GM19395 (cell line): ENCODE data around the gene GRB2.
"Not testable (repeated sequence)": the region's sequence is repeated elsewhere in the genome, so short reads cannot be mapped to it uniquely, and the experiment has no call there.

Experiments
- ATAC-seq: cut with Tn5 transposase; IDR thresholded peaks from one replicate; pipeline ENCODE4 v1.9.1; 2021; ENCODE audit warnings: mild to moderate bottlenecking, moderate library complexity; ENCODE audit not compliant: unreplicated experiment

Gene GRB2

DNA sequence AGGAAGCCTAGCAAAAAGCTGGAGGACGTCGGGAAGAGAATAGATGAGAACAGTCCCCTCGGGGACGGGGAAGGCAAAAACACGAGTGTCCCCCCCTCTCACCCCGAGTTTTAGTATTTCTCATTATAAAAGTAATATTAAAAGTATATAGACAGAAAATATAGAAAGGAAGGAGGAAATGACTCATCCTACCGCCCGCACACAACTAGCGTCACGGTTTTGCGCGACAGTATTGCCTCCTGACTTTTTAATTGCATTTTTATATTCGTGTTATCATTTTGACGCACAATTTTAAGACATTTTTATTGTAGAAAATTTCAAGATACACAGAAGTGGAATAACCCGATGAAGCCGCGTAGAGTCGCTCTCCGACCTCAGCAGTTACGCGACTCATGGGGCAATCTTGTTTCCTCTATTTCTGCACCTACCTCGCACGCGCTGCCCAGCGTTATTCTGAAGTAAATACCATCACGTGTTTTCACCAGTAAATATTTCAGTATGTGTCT lies 115.6 kb downstream of the GRB2 start:
- peak; percentile 30 for ATAC-seq

- peak; percentile 93 for ATAC-seq
Observed at GRCh38 chr17:75289115-75289831, 116.2 kb downstream of the GRB2 start, which contains the start of gene SLC25A19. TSS of gene SLC25A19 (minus strand) at chr17:75289433. CDS start at chr17:75286764, 2,669 bp downstream.

DNA sequence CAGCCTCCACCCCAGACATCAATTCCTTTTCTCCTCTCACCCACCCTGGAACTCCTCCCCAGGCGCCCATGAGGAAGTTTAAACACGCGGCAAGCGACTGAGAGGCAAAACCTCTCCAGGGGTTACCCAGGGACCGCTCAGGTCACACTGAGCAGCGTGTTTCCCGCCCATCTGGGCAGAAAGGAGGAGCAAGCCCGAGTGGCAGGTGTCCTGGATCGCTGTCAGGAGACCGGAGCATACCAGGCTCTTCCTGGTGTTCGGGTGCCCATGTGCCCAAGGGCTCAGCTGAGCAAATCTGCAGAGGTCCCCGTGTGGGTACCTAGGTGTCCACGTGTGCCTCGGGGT lies 116.7 kb downstream of the GRB2 start:
- peak; percentile 16 for ATAC-seq

GRCh38 chr17:75288359-75288758 lies 117.1 kb downstream of the GRB2 start:
- no peak for ATAC-seq

GRCh38 chr17:75287221-75287620 lies 118.3 kb downstream of the GRB2 start:
- ATAC-seq = no peak

DNA sequence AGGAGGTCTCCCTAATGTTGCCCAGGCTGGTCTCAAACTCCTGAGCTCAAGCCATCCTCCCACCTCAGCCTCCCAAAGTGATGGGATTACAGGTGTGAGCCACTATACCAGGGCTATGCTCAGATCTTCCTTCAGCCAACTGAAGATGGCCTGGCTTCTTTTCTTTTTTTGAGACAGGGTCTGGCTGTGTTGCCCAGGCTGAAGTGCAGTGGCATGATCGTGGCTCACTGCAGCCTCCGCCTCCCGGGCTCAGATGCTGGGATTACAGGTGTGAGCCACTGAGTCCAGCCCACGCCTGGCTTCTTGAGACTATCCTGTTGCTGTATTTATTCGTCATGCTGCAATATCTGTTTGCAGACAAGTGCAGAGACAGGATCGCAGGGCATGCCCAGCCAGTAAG lies 120.4 kb downstream of the GRB2 start:
- ATAC-seq = no peak

DNA sequence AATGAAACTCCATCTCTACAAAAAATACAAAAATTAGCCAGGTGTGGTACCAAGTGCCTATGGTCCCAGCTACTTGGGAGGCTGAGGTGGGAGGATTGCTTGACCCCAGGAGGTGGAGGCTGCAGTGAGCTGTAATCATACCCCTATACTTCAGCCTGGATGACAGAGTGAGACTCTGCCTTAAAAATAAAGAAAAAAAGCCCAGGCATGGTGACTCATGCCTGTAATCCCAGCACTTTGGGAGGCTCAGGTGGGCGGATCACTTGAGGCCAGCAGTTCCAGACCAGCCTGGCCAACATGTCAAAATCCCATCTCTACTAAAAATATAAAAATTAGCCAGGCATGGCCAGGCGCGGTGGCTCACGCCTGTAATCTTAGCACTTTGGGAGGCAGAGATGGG lies 125.3 kb downstream of the GRB2 start:
- ATAC-seq = not testable (repeated sequence)

GRCh38 chr17:75277664-75278071 lies 127.8 kb downstream of the GRB2 start:
- no peak for ATAC-seq

- ATAC-seq = no peak
Observed at GRCh38 chr17:75273977-75274708, 131.3 kb downstream of the GRB2 start.

DNA sequence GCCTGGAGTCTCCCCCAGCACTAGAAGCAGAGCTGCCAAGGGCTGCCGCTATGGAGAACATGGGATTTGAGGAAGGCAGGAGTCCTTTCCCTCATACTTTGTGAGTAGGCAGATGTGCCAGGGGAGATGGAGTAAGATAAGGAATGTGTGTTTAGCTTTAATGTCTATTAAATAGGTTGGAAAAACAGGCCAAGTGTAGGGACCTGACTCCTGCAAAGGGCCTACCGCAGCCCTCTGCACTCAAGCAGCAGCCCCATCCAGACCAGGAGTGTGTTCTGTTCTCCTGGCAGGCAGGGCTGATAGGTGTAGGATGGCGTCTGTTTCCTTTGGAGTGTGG lies 132.7 kb downstream of the GRB2 start:
- ATAC-seq = no peak

- ATAC-seq = no peak
Observed at GRCh38 chr17:75271955-75272847, 133.3 kb downstream of the GRB2 start.

GRCh38 chr17:75271233-75271954 lies 134.1 kb downstream of the GRB2 start:
- peak; percentile 67 for ATAC-seq

DNA sequence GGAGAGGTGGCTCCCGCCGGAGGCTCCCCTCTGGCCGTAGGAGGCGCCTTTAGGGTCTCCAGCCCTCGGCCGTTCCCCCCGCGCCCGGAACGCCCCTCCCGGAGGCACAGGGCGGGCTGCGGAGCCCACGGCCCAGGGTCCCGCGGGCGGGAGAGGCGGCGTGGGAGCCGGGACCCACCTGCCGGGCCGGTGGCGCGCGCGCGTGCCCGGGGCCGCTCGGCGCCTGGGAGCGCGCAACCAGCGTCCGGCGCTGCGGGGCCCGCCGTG lies 134.6 kb downstream of the GRB2 start, which contains the start of gene MIF4GD:
Gene MIF4GD (minus strand): TSS at position 266 of the 267 bp plus-strand sequence. CDS start 1,036 bp downstream, outside the sequence.
- peak; percentile 23 for ATAC-seq

DNA sequence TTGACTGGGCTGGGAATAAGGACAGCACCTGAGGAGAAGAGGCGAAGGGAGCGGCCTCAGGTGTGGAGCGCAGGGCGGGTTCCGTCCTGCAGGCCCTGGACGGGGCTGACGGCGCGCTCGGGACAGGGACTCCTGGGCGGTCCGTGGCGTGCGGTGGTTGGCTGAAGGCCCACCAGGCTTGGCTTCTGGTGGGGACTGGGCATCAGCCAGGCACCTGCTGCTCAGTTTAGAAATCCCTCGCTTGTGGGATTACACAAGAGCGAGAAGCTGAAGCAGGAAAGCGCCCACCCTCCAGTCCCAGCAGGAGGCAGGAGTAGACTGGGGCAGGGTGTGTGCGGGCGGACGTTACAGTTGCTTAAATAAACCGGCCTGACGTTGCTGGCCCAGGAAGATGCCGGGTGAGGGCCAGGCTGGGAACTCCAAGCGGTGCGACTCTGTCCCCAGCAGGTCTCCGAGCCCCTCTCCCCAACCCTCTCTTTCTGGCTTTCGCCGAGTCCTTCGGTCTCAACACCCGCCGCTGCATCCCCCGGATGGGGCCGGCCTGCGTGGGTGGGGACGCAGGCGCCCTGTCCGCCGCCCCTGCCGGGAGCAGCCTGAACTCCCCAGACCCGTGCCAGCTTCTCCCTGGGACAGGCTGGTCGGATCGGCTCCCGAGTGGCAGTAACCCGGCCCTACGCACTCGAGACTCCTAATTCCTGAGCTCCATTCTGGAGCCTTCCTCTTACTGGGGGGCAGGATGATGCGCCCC lies 135.1 kb downstream of the GRB2 start:
- ATAC-seq = peak; percentile 41

DNA sequence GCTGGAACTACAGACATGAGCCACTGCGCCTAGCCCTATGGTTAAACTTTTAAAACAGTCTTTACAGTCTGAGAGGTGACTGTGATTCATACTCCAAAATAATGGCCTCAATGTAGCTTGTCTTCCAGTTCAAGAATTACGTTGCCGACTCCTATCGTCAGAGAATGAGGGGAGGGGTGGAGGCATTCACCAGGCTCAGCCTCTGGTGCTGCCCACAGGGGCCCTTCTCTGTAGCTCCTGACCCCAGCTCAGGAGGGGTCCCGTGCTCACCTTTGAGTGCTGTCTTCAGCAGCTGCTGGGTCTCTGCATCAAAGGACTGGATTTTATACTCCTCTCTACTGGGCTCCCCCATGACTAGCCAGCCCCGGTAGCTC lies 135.6 kb downstream of the GRB2 start:
- ATAC-seq = no peak
